Globus pallidus (tissue), 1 donor: ENCODE data around the gene CDC27.
"Not testable (repeated sequence)": the region's sequence is repeated elsewhere in the genome, so short reads cannot be mapped to it uniquely, and the experiment has no call there.

Experiments used
- DNase-seq: peaks from one replicate; pipeline ENCODE4 v3.0.0-alpha.2; 2015; ENCODE audit warnings: low spot score

The CDC27 gene

GRCh38 chr17:47193931-47194511 is 4.9 kb upstream of the CDC27 start:
- DNase-seq: no peak

GRCh38 chr17:47192554-47192953 is 3.5 kb upstream of the CDC27 start:
- DNase-seq: no peak

GRCh38 chr17:47190770-47191169 is 1.7 kb upstream of the CDC27 start:
- no peak for DNase-seq

GRCh38 chr17:47190243-47190642 is 1.1 kb upstream of the CDC27 start:
- no peak for DNase-seq

GRCh38 chr17:47189732-47190237 is 690 bp upstream of the CDC27 start:
- DNase-seq: no peak

DNA sequence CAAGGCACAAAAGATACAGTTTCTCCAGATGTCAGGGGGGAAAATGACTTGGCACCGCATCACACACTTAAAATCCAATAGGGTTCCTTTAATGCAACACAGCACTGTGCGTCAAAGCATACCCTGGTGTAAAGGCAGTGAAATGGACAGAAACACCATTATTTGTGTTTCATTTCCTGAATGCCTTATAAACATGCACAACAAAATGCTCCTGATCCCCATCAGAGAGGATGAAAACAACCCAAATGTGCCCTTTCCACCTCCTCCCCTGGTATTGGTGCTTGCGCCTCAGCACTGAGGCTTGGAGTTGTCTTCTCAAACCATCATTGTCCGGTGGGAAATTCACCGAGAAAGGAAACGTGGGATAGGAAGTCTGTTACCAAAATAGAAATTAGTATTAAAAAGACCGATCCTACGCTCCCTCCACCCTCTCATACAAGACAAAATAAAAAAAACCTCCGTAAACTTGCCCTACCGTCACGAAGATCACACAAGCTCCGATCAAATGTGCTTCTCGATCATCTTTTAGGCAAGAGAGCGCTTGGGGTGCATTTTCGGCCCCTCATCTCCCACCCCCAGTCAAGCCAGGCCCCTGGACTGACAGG is 722 bp downstream of the CDC27 start:
- no peak for DNase-seq

DNA sequence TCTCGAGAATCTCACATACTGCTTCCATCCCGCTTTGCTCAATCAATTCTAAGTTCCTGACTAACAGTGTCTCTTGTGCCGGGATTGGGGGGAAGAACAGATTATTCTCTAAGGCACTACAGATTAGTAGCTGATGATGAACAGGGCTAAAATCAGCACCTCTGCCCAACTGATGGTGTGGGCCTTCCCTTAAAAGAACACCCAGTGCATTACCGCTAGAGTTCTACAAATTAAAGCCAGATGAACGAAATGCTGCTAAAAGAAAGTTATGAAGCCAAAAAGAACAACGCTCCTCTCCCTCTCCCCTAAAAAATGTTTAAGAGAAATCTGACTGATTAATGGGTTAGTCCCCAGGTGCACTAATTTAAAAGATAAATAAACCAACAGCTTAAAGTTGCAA is 4.4 kb downstream of the CDC27 start:
- DNase-seq: no peak

- DNase-seq: not testable (repeated sequence)
Observed at GRCh38 chr17:47180988-47181387, 8.1 kb downstream of the CDC27 start.

DNA sequence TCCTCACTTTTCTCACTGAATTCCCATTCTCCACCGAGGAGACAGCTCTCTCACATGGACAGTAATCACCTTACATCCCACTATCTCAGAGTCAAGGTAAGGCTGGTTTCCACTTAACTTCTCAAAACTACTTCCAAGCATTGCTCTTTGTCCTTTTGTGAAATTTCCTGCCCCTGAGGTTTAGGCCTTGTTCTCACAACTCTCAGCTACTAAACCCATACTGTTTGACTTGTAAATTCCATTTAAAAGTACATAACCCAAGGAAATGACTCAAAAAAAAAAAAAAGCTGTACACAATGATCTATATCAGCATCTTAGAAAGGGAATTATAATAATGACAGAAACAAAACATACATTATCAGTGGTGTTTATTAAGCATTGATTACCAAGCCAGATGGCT is 8.8 kb downstream of the CDC27 start:
- no peak for DNase-seq

- no peak for DNase-seq
Observed at GRCh38 chr17:47179141-47179540, 10.0 kb downstream of the CDC27 start.

GRCh38 chr17:47177261-47177660 is 11.8 kb downstream of the CDC27 start:
- DNase-seq: no peak

DNA sequence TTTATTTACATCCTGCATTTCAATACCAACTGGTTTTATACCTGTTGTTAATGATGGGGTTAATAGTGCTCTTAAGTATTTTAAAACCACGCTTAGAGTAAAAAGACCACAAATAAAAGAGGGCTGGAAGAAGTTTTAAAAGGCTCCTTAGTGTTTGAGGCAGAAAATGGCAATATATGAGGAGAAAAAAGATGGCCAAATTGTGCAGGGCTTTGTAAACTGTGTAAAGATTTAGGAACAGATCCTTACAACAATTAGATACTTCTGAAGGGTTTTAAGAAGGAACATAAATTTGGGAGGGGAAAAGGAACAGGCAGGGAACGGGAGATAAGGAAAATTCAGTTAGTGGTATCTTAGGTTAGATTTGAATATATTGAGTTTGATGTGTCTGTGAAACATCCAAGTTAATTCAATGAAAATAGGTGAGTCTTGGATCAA is 12.7 kb downstream of the CDC27 start:
- DNase-seq: no peak

DNA sequence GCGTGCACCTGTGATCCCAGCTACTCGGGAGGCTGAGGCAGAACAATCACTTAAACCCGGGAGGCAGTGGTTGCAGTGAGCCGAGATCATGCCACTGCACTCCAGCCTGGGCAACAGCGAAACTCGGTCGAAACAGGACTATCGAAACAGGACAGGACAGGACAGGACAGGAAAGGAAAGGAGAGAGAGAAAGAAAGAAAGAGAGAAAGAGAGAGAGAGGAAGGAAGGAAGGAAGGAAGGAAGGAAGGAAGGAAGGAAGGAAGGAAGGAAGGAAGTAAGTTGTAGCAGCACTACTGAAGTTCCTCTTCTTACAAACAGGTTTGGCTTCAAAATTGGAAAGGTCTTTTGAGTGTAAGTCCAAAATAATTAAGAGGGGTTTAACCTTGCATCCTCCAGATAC is 14.3 kb downstream of the CDC27 start:
- not testable (repeated sequence) for DNase-seq

GRCh38 chr17:47172696-47173565 is 16.2 kb downstream of the CDC27 start:
- DNase-seq: no peak

DNA sequence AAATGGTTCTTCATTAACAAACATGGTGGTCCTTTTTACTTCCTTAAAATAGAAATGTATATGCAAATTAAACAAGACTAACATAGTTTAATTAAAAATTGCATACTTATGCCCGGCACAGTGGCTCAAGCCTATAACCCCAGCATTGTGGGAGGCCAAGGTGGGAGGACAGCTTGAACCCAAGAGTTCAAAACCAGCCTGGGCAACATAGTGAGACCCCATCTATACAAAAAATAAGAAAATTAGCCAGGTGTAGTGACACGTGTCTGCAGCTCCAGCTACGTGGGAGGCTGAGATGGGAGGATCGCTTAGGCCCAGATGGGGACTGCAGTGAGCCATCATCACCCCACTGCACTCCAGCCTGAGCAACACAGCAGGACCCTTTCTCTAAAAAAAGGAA is 18.4 kb downstream of the CDC27 start:
- DNase-seq: no peak

GRCh38 chr17:47168896-47169295 is 20.2 kb downstream of the CDC27 start:
- not testable (repeated sequence) for DNase-seq

DNA sequence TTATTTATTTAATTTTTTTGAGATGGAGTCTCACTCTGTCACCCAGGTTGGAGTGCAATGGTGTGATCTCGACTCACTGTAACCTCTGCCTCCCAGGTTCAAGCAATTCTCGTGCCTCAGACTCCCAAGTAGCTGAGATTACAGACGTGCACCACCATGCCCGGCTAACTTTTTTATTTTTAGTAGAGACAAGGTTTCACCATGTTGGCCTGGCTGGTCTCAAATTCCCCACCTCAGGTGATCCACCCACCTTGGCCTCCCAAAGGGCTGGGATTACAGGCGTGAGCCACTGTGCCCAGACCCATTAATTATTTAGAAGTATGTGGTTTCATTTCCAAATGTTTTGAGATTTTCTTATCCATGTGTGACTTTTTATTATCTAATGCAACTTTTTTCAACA is 22.2 kb downstream of the CDC27 start:
- not testable (repeated sequence) for DNase-seq

DNA sequence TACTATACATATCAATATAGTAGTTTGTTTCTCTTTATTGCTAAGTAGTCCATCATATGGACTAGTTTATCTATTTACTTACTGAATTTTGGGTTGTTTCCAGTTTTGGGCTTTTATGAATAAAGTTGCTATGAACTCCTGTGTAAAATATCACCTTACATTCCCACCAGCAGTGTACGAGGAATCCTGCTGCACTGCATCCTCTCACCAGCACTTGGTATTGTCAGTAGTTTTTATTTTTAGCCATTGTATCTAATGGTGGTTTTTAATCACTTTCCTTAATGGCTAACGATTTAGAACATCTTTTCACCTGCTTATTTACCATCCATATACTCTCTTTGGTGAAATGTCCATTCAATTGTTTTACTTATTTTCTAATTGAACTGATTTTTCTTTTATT is 24.0 kb downstream of the CDC27 start:
- no peak for DNase-seq

DNA sequence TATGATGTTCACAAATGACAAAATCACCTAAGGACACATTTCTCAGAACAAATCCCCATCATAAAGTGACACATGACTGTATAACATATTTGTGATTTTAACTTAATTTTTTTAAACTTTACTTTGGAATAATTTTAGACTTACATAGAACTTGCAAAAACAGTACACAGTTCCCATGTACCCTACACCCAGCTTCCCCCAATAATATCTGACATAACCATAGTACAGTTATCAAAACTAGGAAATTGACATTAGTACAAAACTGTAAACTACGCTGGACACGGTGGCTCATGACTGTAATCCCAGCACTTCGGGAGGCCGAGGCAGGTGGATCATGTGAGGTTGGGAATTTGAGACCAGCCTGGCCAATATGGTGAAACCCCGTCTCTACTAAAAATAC is 24.8 kb downstream of the CDC27 start:
- DNase-seq: no peak

DNA sequence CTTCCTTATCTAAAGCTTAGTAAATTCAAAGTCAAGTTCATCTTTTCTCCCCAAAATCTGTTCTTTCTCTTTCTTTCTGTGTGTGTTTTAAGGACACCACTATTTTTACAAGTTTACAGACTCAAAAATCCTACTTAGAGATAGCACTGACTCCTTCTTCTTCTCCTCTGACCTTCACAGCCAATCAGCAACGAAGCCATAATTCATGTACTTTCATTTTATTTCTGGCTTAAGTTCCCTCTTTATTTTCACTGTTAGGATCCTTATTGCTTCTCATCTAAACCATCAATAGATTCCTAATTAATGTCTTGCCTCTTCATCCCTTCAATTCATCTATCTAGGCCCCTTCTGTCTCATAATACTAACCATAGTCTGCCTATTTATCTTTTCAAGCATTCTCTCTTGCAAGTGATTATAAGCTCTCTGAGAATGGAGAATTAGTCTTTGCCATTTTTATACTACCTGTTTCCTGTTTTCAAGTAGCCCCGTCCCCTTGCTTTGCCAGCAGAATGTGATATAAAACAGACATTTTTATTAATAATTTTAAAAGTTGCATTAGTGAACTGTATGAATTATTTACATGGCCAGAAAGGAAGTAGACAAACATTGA is 27.0 kb downstream of the CDC27 start:
- no peak for DNase-seq

DNA sequence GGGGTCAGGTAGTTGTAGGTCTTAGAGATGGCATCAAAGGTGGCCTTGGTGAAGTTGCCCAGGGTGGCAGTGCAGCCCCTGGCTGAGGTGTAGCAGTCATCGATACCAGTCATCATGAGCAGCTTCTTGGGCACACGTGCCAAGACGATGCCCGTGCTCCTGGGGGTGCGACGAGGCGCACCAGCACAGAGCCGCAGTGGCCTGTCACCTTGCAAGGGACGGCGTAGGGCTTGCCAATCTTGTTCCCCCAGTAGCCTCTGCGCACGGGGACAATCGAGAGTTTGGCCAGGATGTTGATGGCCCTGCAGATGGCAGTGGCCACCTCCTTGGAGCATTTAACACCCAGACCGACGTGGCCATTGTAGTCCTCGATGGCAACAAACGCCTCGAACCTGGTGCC is 29.8 kb downstream of the CDC27 start:
- DNase-seq: no peak

GRCh38 chr17:47145351-47145750 is 43.7 kb downstream of the CDC27 start:
- DNase-seq: no peak

GRCh38 chr17:47135235-47135634 is 53.9 kb downstream of the CDC27 start:
- DNase-seq: no peak
